PC-9 (cell line): ENCODE results near the gene STAB2. TPM values are rescaled to one million over a fixed set of nuclear protein-coding genes. Genes with fewer than 3 reads are reported as not detected.
A peak's percentile ranks its signal among the peaks of the same experiment; 100 is the strongest.

ENCODE experiments used
- BruUV-seq: library from RNA; stranded (reverse); fragments of 400-500 nt; replicated peaks from 2 replicates; lab custom pipeline; 2021; lab: Mats Ljungman, UMichigan
- CTCF ChIA-PET: fragments of 300-600 bp; sonication (Branson Sonifier 250); formaldehyde crosslinking; loops from one replicate; lab custom pipeline; 2022; ENCODE audit warnings: antibody characterized with exemption; lab: Charles Lee
- POLR2A ChIA-PET: fragments of 300-600 bp; sonication (Branson Sonifier 250); formaldehyde crosslinking; loops from one replicate; lab custom pipeline; 2022; ENCODE audit warnings: antibody characterized with exemption; ENCODE audit not compliant: unreplicated experiment; lab: Charles Lee
- DNase-seq, 2 experiments: peaks; one replicate each; pipeline versions ENCODE4 v3.0.0 to v3.0.0-alpha.2; 2015 to 2022; ENCODE audit warnings: mixed read lengths in 1 of 2
- H2AFZ ChIP-seq: fragments of 200-600 bp; sonication (generic); 2 replicates; pipeline ENCODE4 v1.8.1; 2017; ENCODE audit warnings: antibody characterized with exemption
- H3F3A ChIP-seq: fragments of 200-600 bp; sonication (generic); 2 replicates; pipeline ENCODE4 v1.8.1; 2017; ENCODE audit warnings: antibody characterized with exemption, mild to moderate bottlenecking, low read depth; ENCODE audit not compliant: insufficient read depth
- H3K27ac ChIP-seq: fragments of 200-600 bp; sonication (generic); 2 replicates; pipeline ENCODE4 v1.6.1; 2016; ENCODE audit warnings: mixed run types
- H3K27me3 ChIP-seq: fragments of 200-600 bp; sonication (generic); 2 replicates; pipeline ENCODE4 v1.6.1; 2016; ENCODE audit warnings: low read depth, mixed run types; ENCODE audit not compliant: insufficient read depth
- H3K36me3 ChIP-seq: fragments of 200-600 bp; sonication (generic); 2 replicates; pipeline ENCODE4 v1.6.1; 2016; ENCODE audit warnings: low read depth, mixed run types
- H3K4me1 ChIP-seq: fragments of 200-600 bp; sonication (generic); replicated peaks from 2 replicates; pipeline ENCODE4 v1.6.1; 2016; ENCODE audit warnings: mixed run types; ENCODE audit not compliant: insufficient read depth
- H3K4me2 ChIP-seq: fragments of 200-600 bp; sonication (generic); 2 replicates; pipeline ENCODE4 v1.6.1; 2017; ENCODE audit warnings: mixed run types
- H3K4me3 ChIP-seq: fragments of 200-600 bp; sonication (generic); 2 replicates; pipeline ENCODE4 v1.6.1; 2016; ENCODE audit warnings: mixed run types
- H3K79me2 ChIP-seq: fragments of 200-600 bp; sonication (generic); 2 replicates; pipeline ENCODE4 v1.6.1; 2017; ENCODE audit warnings: low read depth, mixed run types
- H3K9me2 ChIP-seq: fragments of 200-600 bp; sonication (generic); 2 replicates; pipeline ENCODE4 v1.8.1; 2017; ENCODE audit warnings: mild to moderate bottlenecking; ENCODE audit not compliant: insufficient read depth
- H3K9me3 ChIP-seq: fragments of 200-600 bp; sonication (generic); 2 replicates; pipeline ENCODE4 v1.8.1; 2016; ENCODE audit warnings: low read depth; ENCODE audit not compliant: insufficient read depth
- H4K20me1 ChIP-seq: fragments of 200-600 bp; sonication (generic); 2 replicates; pipeline ENCODE4 v1.8.1; 2017; ENCODE audit not compliant: insufficient read depth
- CTCF ChIP-seq: fragments of 200-600 bp; sonication (generic); conservative IDR thresholded peaks from 2 replicates; pipeline ENCODE4 v1.6.1; 2017; ENCODE audit warnings: mixed run types, antibody characterized with exemption, mild to moderate bottlenecking, moderate library complexity
- EZH2 ChIP-seq: fragments of 200-600 bp; sonication (generic); IDR thresholded peaks from 2 replicates; pipeline ENCODE4 v1.8.0; 2017; ENCODE audit warnings: antibody characterized with exemption, low read depth
- intact Hi-C: fragments of 100-400 bp; cut with micrococcal nuclease; formaldehyde crosslinking; loops from one replicate; pipeline ENCODE4 v1.10.0; 2022; ENCODE audit not compliant: unreplicated experiment
- total RNA-seq: library from RNA; stranded (reverse); gene quantifications from 2 replicates; pipeline ENCODE4 v1.2.3, GENCODE V29; 2021

The STAB2 gene
- total RNA-seq, 1 experiment from 2014 or later: not detected

- no peaks in the 10 kb centered on the region for H3K9me2 ChIP-seq
- TF ChIP-seq EZH2 (no peak), CTCF (no peak)
- CTCF ChIA-PET: no interaction called here
- no peak for DNase-seq
- no peak overlapping the region for H3K4me2 ChIP-seq
- peaks cover 14% of the 10 kb centered on the region for H3K4me1 ChIP-seq
- POLR2A ChIA-PET: no interaction called here
- H3K4me3 ChIP-seq: no peak overlapping the region
- no peaks in the 10 kb centered on the region for H3K36me3 ChIP-seq
- intact Hi-C loops: no loop called here
- H3K27me3 ChIP-seq: no peaks in the 10 kb centered on the region
- H2AFZ ChIP-seq: no peak overlapping the region; the same call in 1 of the 2 replicates
- no peaks in the 10 kb centered on the region for H3K79me2 ChIP-seq
- H4K20me1 ChIP-seq: no peaks in the 10 kb centered on the region
- no peaks in the 10 kb centered on the region; the same call in 1 of the 2 replicates for H3K9me3 ChIP-seq
- no peak overlapping the region for H3K27ac ChIP-seq
- no TSS peak for BruUV-seq
- H3F3A ChIP-seq: no peaks in the 10 kb centered on the region
These were observed 30.0 kb upstream of the STAB2 start for GRCh38 chr12:103556890-103557627.

- no peak overlapping the region for H3K27ac ChIP-seq
- no peak overlapping the region for H3K4me2 ChIP-seq
- CTCF ChIA-PET: no interaction called here
- no peaks in the 10 kb centered on the region for H3K27me3 ChIP-seq
- no peak for TF ChIP-seq EZH2
- no peak for TF ChIP-seq CTCF
- H3K9me2 ChIP-seq: no peaks in the 10 kb centered on the region
- no peak overlapping the region for H3K4me3 ChIP-seq
- no TSS peak for BruUV-seq
- intact Hi-C loops: no loop called here
- POLR2A ChIA-PET: no interaction called here
- H3F3A ChIP-seq: no peaks in the 10 kb centered on the region
- H3K4me1 ChIP-seq: peaks cover 14% of the 10 kb centered on the region
- H3K79me2 ChIP-seq: no peaks in the 10 kb centered on the region
- H4K20me1 ChIP-seq: no peaks in the 10 kb centered on the region
- no peak overlapping the region for H2AFZ ChIP-seq
- no peak for DNase-seq
- no peaks in the 10 kb centered on the region; the same call in 1 of the 2 replicates for H3K9me3 ChIP-seq
- no peaks in the 10 kb centered on the region for H3K36me3 ChIP-seq
These were observed 29.5 kb upstream of the STAB2 start for GRCh38 chr12:103557628-103558010.

GRCh38 chr12:103558879-103559278 is 28.2 kb upstream of the STAB2 start:
- POLR2A ChIA-PET: no interaction called here
- TF ChIP-seq EZH2: no peak
- TF ChIP-seq CTCF: no peak
- Histone ChIP-seq H3K79me2 (no peaks in the 10 kb centered on the region), H3K9me3 (peaks cover 4% of the 10 kb centered on the region; the same call in 1 of the 2 replicates), H3K36me3 (no peaks in the 10 kb centered on the region), H3K27me3 (no peaks in the 10 kb centered on the region), H3K4me3 (no peak overlapping the region), H3K27ac (no peak overlapping the region), H4K20me1 (no peaks in the 10 kb centered on the region), H3K4me1 (peaks cover 14% of the 10 kb centered on the region), H3K4me2 (no peak overlapping the region), H2AFZ (no peak overlapping the region), H3K9me2 (no peaks in the 10 kb centered on the region), H3F3A (no peaks in the 10 kb centered on the region)
- intact Hi-C loops: no loop called here
- BruUV-seq: no TSS peak
- CTCF ChIA-PET: interaction anchor here (0.7 kb wide), 1 partner anchor 12 kb away, joined by 3 read pairs; no protein-coding TSS in a partner anchor
- DNase-seq: peak in 1 of 2 experiments; percentile 36
